Effector memory CD8-positive, alpha-beta T cell (primary cell): Measurements from ENCODE around the gene PCDHGA4.
"Not testable (repeated sequence)": the region's sequence is repeated elsewhere in the genome, so short reads cannot be mapped to it uniquely, and the experiment has no call there.

Source experiments
- ATAC-seq: fragments of 150-1000 bp; cut with Tn5 transposase; replicated peaks from 2 replicates; pipeline ENCODE4 v1.10.0; 2021; ENCODE audit warnings: mild to moderate bottlenecking, moderate library complexity
- DNase-seq, 3 experiments: peaks; one replicate each; pipeline ENCODE4 v3.0.0; 2021
- H3K27ac Mint-ChIP-seq, 2 donors: one replicate each; pipeline ENCODE4 v1.8.0; 2022; ENCODE audit warnings: mild to moderate bottlenecking in 2 of 2, mixed read lengths in 2 of 2, moderate library complexity in 2 of 2
- H3K27me3 Mint-ChIP-seq, 2 donors: one replicate each; pipeline ENCODE4 v1.8.0; 2022; ENCODE audit warnings: mixed read lengths in 2 of 2
- H3K36me3 Mint-ChIP-seq: one replicate; pipeline ENCODE4 v1.8.0; 2022; ENCODE audit warnings: mild to moderate bottlenecking, moderate library complexity, mixed read lengths; ENCODE audit not compliant: insufficient read depth
- H3K4me1 Mint-ChIP-seq, 2 donors: one replicate each; pipeline ENCODE4 v1.8.0; 2022; ENCODE audit warnings: low read depth in 2 of 2, mixed read lengths in 2 of 2
- H3K4me3 Mint-ChIP-seq, 2 donors: one replicate each; pipeline ENCODE4 v1.8.0; 2022; ENCODE audit warnings: mild to moderate bottlenecking in 2 of 2, mixed read lengths in 2 of 2, moderate library complexity in 2 of 2
- H3K9me3 Mint-ChIP-seq, 2 donors: one replicate each; pipeline ENCODE4 v1.8.0; 2022; ENCODE audit warnings: mixed read lengths in 2 of 2
- total RNA-seq, 9 experiments: gene quantifications; one replicate each; lab custom pipeline; 2026; lab: John Stamatoyannopoulos, UW

Gene PCDHGA4
- 0.17 to 1.2 (median 0.48) reads per million in 9 experiments for total RNA-seq

GRCh38 chr5:141354900-141355469 is at the start of gene PCDHGA4:
PCDHGA4 (plus strand) TSS chr5:141355021; CDS start chr5:141355108, 87 bp downstream.
- ATAC-seq (no peak), DNase-seq (no peak)
- H3K36me3 Mint-ChIP-seq: no peaks in the 10 kb centered on the region
- H3K4me3 Mint-ChIP-seq: peak within 1 kb of the TSS; percentile 40 to 56
- peaks cover 0 to 10% of the 10 kb centered on the region in 2 donors for H3K9me3 Mint-ChIP-seq
- H3K27ac Mint-ChIP-seq: no peak within 1 kb of the TSS
- peaks cover 49 to 92% of the 10 kb centered on the region in 2 donors for H3K27me3 Mint-ChIP-seq
- H3K4me1 Mint-ChIP-seq: peaks cover 6 to 7% of the 10 kb centered on the region in 2 donors

DNA sequence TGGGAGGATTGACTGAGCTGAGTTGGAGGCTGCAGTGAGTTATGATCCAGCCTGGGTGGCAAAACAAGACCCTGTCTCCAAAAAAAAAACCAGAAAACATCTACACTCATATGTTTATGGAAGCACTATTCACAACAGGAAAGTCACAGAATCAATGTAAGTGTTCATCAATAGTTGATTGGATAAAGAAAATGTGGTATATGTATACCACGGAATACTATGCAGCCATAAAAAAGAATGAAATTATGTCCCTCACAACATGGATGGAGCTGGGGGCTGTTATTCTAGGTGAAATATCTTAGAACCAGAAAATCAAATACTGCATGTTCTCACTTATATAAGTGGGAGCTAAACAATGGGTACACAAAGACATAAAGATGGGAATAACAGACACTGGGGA is 48.2 kb upstream of the PCDHGA4 start:
- ATAC-seq (no peak), DNase-seq (no peak)
- H3K4me1 Mint-ChIP-seq: peaks cover 0 to 2% of the 10 kb centered on the region in 2 donors
- H3K9me3 Mint-ChIP-seq: peaks cover 3 to 6% of the 10 kb centered on the region in 2 donors
- H3K36me3 Mint-ChIP-seq: no peaks in the 10 kb centered on the region
- H3K4me3 Mint-ChIP-seq: no peak overlapping the region
- no peak overlapping the region for H3K27ac Mint-ChIP-seq
- H3K27me3 Mint-ChIP-seq: no peaks in the 10 kb centered on the region

DNA sequence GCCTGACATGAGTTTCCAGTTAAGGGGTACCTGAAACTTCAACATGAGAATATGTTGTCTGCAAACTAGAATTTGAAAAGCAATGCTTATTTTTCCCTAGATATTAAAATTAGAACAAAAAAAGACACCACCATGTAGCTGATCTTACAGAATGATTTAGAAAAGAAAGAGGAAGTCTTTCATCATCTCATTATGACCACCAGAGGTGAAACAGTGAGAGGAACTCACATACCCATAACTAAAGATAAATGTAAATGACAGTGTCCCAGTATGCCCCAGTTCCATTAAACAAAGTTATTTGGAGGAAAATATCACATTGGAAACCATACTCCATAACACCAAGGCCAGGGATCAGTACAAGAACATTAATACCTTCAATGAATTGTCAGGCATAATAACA is 41.1 kb upstream of the PCDHGA4 start:
- H3K4me3 Mint-ChIP-seq: no peak overlapping the region

DNA sequence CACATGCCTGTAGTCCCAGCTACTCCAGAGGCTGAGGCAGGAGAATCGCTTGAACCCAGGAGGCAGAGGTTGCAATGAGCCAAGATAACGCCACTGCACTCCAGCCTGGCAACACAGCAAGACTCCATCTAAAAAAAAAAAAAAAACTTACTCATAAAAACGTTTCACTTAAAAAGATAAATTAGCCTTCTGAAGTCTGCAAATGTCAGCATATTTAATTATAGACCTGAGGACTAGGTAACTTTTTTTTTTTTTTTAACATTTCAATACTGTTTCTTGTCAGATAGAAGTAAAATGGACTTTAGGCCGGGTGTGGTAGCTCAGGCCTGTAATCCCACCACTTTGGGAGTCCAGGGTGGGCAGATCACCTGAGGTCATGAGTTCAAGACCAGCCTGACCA is 37.9 kb upstream of the PCDHGA4 start:
- peaks cover 15 to 45% of the 10 kb centered on the region in 2 donors for H3K9me3 Mint-ChIP-seq

More for the DNA sequence above, 41.1 kb upstream of the PCDHGA4 start:
- Mint-ChIP-seq H3K4me1 (peaks cover 4 to 11% of the 10 kb centered on the region in 2 donors), H3K27ac (no peak overlapping the region), H3K36me3 (peaks cover 22% of the 10 kb centered on the region), H3K9me3 (peaks cover 11 to 39% of the 10 kb centered on the region in 2 donors), H3K27me3 (no peaks in the 10 kb centered on the region)
- DNase-seq (no peak), ATAC-seq (no peak)

GRCh38 chr5:141319202-141319601 is 35.6 kb upstream of the PCDHGA4 start:
- ATAC-seq: no peak
- H3K4me3 Mint-ChIP-seq: peak overlapping the region; percentile 97 to 99
- no peak overlapping the region for H3K27ac Mint-ChIP-seq
- no peak for DNase-seq
- peaks cover 15 to 37% of the 10 kb centered on the region in 2 donors for H3K9me3 Mint-ChIP-seq
- H3K4me1 Mint-ChIP-seq: peaks cover 15 to 32% of the 10 kb centered on the region in 2 donors
- H3K27me3 Mint-ChIP-seq: no peaks in the 10 kb centered on the region
- peaks cover 48% of the 10 kb centered on the region for H3K36me3 Mint-ChIP-seq

More for the DNA sequence above, 37.9 kb upstream of the PCDHGA4 start:
- H3K4me3 Mint-ChIP-seq, ATAC-seq, H3K27me3 Mint-ChIP-seq, DNase-seq, H3K27ac Mint-ChIP-seq: not testable (repeated sequence)
- H3K36me3 Mint-ChIP-seq: peaks cover 48% of the 10 kb centered on the region
- peaks cover 15 to 32% of the 10 kb centered on the region in 2 donors for H3K4me1 Mint-ChIP-seq

DNA sequence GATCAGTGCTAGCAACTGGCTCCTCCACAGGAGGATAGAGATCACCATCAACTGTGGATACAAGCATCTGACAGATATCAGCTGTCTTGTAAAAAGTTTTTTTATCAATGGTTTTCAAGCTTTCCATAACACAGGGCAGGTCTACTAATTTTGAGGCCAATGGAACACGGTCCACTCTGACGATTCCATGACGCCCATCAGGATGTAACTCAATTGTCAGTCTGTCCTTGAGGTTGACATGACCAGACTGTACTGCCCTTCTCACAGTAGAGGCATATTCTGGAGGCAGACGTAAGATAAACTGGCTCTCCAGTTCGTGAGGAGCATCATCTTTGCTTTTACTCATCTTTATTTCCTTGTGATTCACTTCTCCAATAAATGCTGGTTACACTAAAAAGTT is 35.1 kb upstream of the PCDHGA4 start:
- Mint-ChIP-seq H3K27ac (peak overlapping the region; percentile 100), H3K4me1 (peaks cover 15 to 32% of the 10 kb centered on the region in 2 donors), H3K4me3 (peak overlapping the region; percentile 97 to 99), H3K27me3 (peaks cover 0 to 2% of the 10 kb centered on the region in 2 donors), H3K9me3 (peaks cover 16 to 32% of the 10 kb centered on the region in 2 donors), H3K36me3 (peaks cover 48% of the 10 kb centered on the region)
- no peak for DNase-seq
- no peak for ATAC-seq

DNA sequence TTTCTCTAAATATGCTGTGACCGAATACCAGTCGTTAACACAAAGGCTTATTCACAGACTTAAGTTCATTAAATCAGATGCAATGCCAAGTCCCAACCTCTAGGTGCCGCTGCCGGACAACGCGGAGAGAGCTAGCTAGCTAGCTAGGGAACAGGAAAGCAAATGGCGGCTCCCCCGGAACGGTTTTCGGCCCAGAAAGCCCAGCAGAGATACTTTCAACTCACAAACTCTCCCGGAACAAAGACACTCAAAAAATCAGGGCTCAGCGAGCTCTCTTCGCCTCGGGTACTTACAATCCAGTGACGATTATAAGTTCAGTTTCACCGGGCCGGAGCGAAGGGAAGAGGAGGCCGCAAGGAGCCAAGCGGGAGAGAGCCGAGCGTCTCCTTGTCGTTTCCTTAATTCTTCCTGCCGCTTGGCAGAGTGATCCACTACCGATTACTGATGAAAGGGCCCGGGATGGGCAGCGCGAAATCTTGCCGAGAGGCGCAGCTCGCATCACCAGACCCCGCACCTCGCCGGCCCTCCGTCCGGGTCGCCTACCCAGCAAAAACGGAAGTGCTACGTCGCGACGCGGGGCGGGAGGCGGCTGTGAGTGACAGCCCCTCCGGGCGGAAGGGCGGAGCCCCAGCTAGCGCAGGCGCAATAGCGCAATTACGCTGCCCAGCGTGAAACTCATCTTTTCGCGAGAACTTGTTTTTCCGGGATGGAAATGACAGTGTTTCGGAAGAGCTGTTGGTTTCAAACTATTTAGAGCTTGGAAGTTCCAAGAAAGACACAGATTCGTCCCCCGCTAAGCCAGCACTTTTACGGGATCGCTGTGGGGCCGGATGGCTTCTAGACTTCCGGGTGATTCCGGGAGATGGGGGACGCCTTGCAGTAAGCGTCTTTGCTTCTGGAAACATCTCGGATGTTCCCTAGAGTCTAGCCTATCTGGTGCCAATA is 34.3 kb upstream of the PCDHGA4 start, which contains the start of gene TAF7:
Gene TAF7, minus strand, starts transcription at position 560 of the 945 bp plus-strand sequence. CDS start 740 bp downstream, outside the sequence.
- Mint-ChIP-seq H3K36me3 (peaks cover 48% of the 10 kb centered on the region), H3K9me3 (peaks cover 13 to 24% of the 10 kb centered on the region in 2 donors)
- peak; percentile 89 for ATAC-seq

GRCh38 chr5:141322261-141322660 is 32.6 kb upstream of the PCDHGA4 start:
- ATAC-seq (no peak), DNase-seq (no peak)
- Mint-ChIP-seq H3K4me1 (peaks cover 21 to 33% of the 10 kb centered on the region in 2 donors), H3K36me3 (peaks cover 37% of the 10 kb centered on the region), H3K27ac (peak overlapping the region in 1 of 2 donors; percentile 100), H3K27me3 (peaks cover 7 to 15% of the 10 kb centered on the region in 2 donors), H3K9me3 (peaks cover 11 to 19% of the 10 kb centered on the region in 2 donors), H3K4me3 (peak overlapping the region in 1 of 2 donors; percentile 97)

More for the DNA sequence above, 34.3 kb upstream of the PCDHGA4 start, which contains the start of gene TAF7:
- DNase-seq: peak; percentile 89 to 93 (median 91)
- H3K27me3 Mint-ChIP-seq: peaks cover 0 to 5% of the 10 kb centered on the region in 2 donors
- peak within 1 kb of the TSS; percentile 97 to 99 for H3K4me3 Mint-ChIP-seq
- peaks cover 15 to 30% of the 10 kb centered on the region in 2 donors for H3K4me1 Mint-ChIP-seq
- peak within 1 kb of the TSS; percentile 100 for H3K27ac Mint-ChIP-seq

DNA sequence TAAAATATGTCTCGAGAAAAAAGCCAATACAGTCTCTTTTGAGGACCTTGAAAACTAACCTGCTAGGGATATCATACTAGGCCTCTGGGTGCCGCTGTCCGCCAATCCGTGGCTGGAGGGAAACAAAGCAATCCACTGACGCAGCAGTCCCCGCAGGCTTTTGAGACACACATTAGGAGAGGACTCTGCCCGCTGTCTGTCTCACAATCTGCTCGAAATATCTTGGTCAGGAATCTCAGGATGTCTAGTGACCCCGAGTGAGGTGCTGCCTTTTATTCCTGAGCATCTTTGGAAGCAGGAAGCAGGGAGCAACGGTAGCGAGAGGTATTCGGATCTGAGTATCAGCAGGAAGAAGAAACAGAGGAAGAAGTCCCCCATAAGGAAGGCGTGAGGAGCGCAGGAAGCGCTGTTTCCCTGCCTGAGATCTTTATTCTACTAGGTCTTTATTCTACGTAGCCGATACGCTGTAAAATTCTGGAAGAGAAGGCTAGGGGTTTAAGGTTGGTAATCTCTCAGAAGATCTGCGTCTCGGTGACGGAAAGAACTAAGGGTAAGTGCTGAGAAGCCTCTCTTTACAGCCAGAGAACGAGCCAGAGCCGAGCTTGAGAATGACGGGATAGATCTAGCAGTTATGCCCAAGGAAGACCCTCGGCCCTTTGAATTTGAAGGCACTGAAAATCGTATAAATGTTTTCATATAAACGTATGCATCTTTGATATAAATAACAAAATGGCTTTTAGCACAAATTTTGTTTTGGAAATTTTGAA is 28.6 kb upstream of the PCDHGA4 start:
- Mint-ChIP-seq H3K27ac (peak overlapping the region; percentile 88 to 93), H3K4me3 (peak overlapping the region; percentile 83 to 90), H3K4me1 (peaks cover 6% of the 10 kb centered on the region in 2 donors), H3K9me3 (peaks cover 0 to 1% of the 10 kb centered on the region in 2 donors), H3K36me3 (peaks cover 3% of the 10 kb centered on the region), H3K27me3 (peaks cover 29 to 48% of the 10 kb centered on the region in 2 donors)
- DNase-seq (peak; percentile 57 to 68 (median 62)), ATAC-seq (peak; percentile 93)

DNA sequence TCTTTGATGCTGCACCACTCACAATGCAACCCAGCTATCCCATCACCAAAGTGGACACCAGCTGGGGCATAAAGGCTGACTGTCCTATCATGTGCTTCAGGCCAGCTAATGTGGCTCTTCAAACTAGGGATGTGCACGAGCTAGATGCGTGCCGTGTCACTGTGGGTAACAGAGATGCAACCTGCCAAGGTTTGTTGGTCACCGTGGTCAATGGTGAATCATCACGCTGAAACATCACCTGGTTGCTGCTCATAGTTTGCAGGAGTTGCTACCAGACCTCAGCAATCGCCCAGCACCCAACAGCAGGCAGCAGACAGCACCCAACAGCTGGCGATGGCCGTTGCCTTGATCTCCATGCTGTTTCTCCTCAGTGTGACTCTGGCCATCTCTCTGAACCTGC is 26.6 kb upstream of the PCDHGA4 start:
- Mint-ChIP-seq H3K27ac (no peak overlapping the region), H3K9me3 (peaks cover 0 to 4% of the 10 kb centered on the region in 2 donors), H3K27me3 (peaks cover 41 to 67% of the 10 kb centered on the region in 2 donors), H3K4me3 (no peak overlapping the region), H3K36me3 (peaks cover 2% of the 10 kb centered on the region), H3K4me1 (peaks cover 6% of the 10 kb centered on the region in 2 donors)
- ATAC-seq (no peak), DNase-seq (no peak)

- H3K36me3 Mint-ChIP-seq: peaks cover 2% of the 10 kb centered on the region
- peaks cover 6% of the 10 kb centered on the region in 2 donors for H3K4me1 Mint-ChIP-seq
- H3K27ac Mint-ChIP-seq: no peak within 1 kb of the TSS
- peak in 2 of 3 experiments; percentile 24 to 41 for DNase-seq
- H3K4me3 Mint-ChIP-seq: peak within 1 kb of the TSS; percentile 14 to 46
- H3K27me3 Mint-ChIP-seq: peaks cover 58 to 90% of the 10 kb centered on the region in 2 donors
- ATAC-seq: peak; percentile 48
- H3K9me3 Mint-ChIP-seq: peaks cover 8 to 9% of the 10 kb centered on the region in 2 donors
These were observed 24.3 kb upstream of the PCDHGA4 start, which contains the start of gene PCDHGA1 for GRCh38 chr5:141330299-141331080. PCDHGA1 (plus strand) TSS chr5:141330514.

- not testable (repeated sequence) for ATAC-seq, H3K4me1 Mint-ChIP-seq, H3K36me3 Mint-ChIP-seq, H3K9me3 Mint-ChIP-seq, H3K4me3 Mint-ChIP-seq, DNase-seq, H3K27ac Mint-ChIP-seq
- H3K27me3 Mint-ChIP-seq: peaks cover 73 to 92% of the 10 kb centered on the region in 2 donors
These were observed 22.2 kb upstream of the PCDHGA4 start for GRCh38 chr5:141332571-141332970.
